Neural cell (in vitro differentiated cells): ENCODE results near the gene ANKZF1. TPM values are rescaled to one million over a fixed set of nuclear protein-coding genes. Genes with fewer than 3 reads are reported as not detected.
A peak's percentile ranks its signal among the peaks of the same experiment; 100 is the strongest.
"Not testable (repeated sequence)": the region's sequence is repeated elsewhere in the genome, so short reads cannot be mapped to it uniquely, and the experiment has no call there.

ENCODE experiments used
- H2AFZ ChIP-seq: fragments of 200-600, 300-800 bp; sonication (generic), shearing (Covaris generic); 2 replicates; pipeline ENCODE4 v1.6.0; 2014; ENCODE audit warnings: low read depth, mild to moderate bottlenecking, antibody characterized with exemption, low read length, moderate library complexity
- H3F3A ChIP-seq: fragments of 200-600 bp; shearing (Covaris generic); 2 replicates; pipeline ENCODE4 v1.6.1; 2016; ENCODE audit warnings: mild to moderate bottlenecking, moderate library complexity, mixed read lengths, antibody characterized with exemption, low read length; ENCODE audit not compliant: insufficient read depth, poor library complexity, severe bottlenecking
- H3K27ac ChIP-seq: fragments of 200-600, 300-800 bp; sonication (generic), shearing (Covaris generic); 2 replicates; pipeline ENCODE4 v1.5.1; 2014; ENCODE audit warnings: mild to moderate bottlenecking, low read length, moderate library complexity
- H3K27me3 ChIP-seq: fragments of 300-800, 200-600 bp; sonication (generic), shearing (Covaris generic); 2 replicates; pipeline ENCODE4 v1.6.0; 2014; ENCODE audit warnings: mild to moderate bottlenecking, low read depth, low read length, moderate library complexity; ENCODE audit not compliant: insufficient read depth
- H3K36me3 ChIP-seq: fragments of 300-800, 200-600 bp; sonication (generic), shearing (Covaris generic); 2 replicates; pipeline ENCODE4 v1.5.1; 2014; ENCODE audit warnings: mild to moderate bottlenecking, antibody characterized with exemption, low read length, moderate library complexity; ENCODE audit not compliant: insufficient read depth
- H3K4me2 ChIP-seq: fragments of 300-800, 200-600 bp; sonication (generic), shearing (Covaris generic); 2 replicates; pipeline ENCODE4 v1.6.0; 2014; ENCODE audit warnings: mild to moderate bottlenecking, low read length
- H3K4me3 ChIP-seq: fragments of 300-800, 200-600 bp; sonication (generic), shearing (Covaris generic); 2 replicates; pipeline ENCODE4 v1.5.1; 2014; ENCODE audit warnings: mild to moderate bottlenecking, low read length, moderate library complexity
- H3K79me2 ChIP-seq: fragments of 200-600 bp; shearing (Covaris generic); replicated peaks from 2 replicates; pipeline ENCODE4 v1.6.0; 2014; ENCODE audit warnings: mild to moderate bottlenecking, low read length, moderate library complexity; ENCODE audit not compliant: insufficient read depth
- H3K9ac ChIP-seq: fragments of 300-800, 200-600 bp; sonication (generic), shearing (Covaris generic); 2 replicates; pipeline ENCODE4 v1.6.1; 2016; ENCODE audit warnings: mild to moderate bottlenecking, low read length, mixed read lengths
- H3K9me2 ChIP-seq: fragments of 200-600 bp; shearing (Covaris generic); 2 replicates; pipeline ENCODE4 v1.6.1; 2016; ENCODE audit warnings: mild to moderate bottlenecking, low read length, mixed read lengths; ENCODE audit not compliant: insufficient read depth
- H3K9me3 ChIP-seq: fragments of 200-600, 300-800 bp; sonication (generic), shearing (Covaris generic); 2 replicates; pipeline ENCODE4 v1.6.1; 2016; ENCODE audit warnings: mild to moderate bottlenecking, mixed run types, low read length, moderate library complexity, mixed read lengths
- H4K20me1 ChIP-seq: fragments of 200-600 bp; shearing (Covaris generic); 2 replicates; pipeline ENCODE4 v1.6.1; 2016; ENCODE audit warnings: mild to moderate bottlenecking, mixed run types; ENCODE audit not compliant: insufficient read depth
- CTCF ChIP-seq: fragments of 450-650 bp; IDR thresholded peaks from 2 replicates; pipeline ENCODE4 v1.5.1; 2014; ENCODE audit warnings: antibody characterized with exemption, mild to moderate bottlenecking, moderate library complexity; ENCODE audit not compliant: poor library complexity, severe bottlenecking
- EP300 ChIP-seq: fragments of 450-650 bp; conservative IDR thresholded peaks from 2 replicates; pipeline ENCODE4 v1.6.1; 2014; ENCODE audit warnings: antibody characterized with exemption, mild to moderate bottlenecking, moderate library complexity; ENCODE audit not compliant: poor library complexity, severe bottlenecking
- EZH2 ChIP-seq: fragments of 200-600, 300-800 bp; shearing (Covaris generic), sonication (generic); IDR thresholded peaks from 2 replicates; pipeline ENCODE4 v1.6.1; 2014; ENCODE audit warnings: antibody characterized with exemption, low read length, borderline replicate concordance, mild to moderate bottlenecking; ENCODE audit not compliant: insufficient read depth, poor library complexity, severe bottlenecking
- MXI1 ChIP-seq: fragments of 450-650 bp; conservative IDR thresholded peaks from 2 replicates; pipeline ENCODE4 v1.6.1; 2014; ENCODE audit warnings: antibody characterized with exemption, mild to moderate bottlenecking; ENCODE audit not compliant: poor library complexity, severe bottlenecking
- POLR2AphosphoS5 ChIP-seq: IDR thresholded peaks from 2 replicates; pipeline ENCODE4 v1.6.1; 2012
- RAD21 ChIP-seq: fragments of 450-650 bp; conservative IDR thresholded peaks from 2 replicates; pipeline ENCODE4 v1.6.1; 2014; ENCODE audit warnings: antibody characterized with exemption, mild to moderate bottlenecking, moderate library complexity
- REST ChIP-seq: IDR thresholded peaks from 2 replicates; pipeline ENCODE4 v1.6.1; 2012; ENCODE audit warnings: borderline replicate concordance
- SMC3 ChIP-seq: fragments of 450-650 bp; conservative IDR thresholded peaks from 2 replicates; pipeline ENCODE4 v1.6.1; 2014; ENCODE audit warnings: antibody characterized with exemption, mild to moderate bottlenecking, moderate library complexity; ENCODE audit not compliant: poor library complexity
- TAF1 ChIP-seq: IDR thresholded peaks from 2 replicates; pipeline ENCODE4 v1.6.1; 2012; ENCODE audit warnings: low read depth
- polyA plus RNA-seq: library from polyadenylated mRNA; depleted of rRNA; stranded (reverse); fragments of >200 nt; gene quantifications from 2 replicates; pipeline ENCODE4 v1.2.3, GENCODE V29; 2014

The ANKZF1 gene
- polyA plus RNA-seq, 1 donor from 2014 or later, result 185 TPM

- Histone ChIP-seq H3K4me2 (peak within 1 kb of the TSS; percentile 76), H3F3A (no peaks in the 10 kb centered on the region), H3K36me3 (no peaks in the 10 kb centered on the region), H3K27me3 (peaks cover 68% of the 10 kb centered on the region), H3K4me3 (peak within 1 kb of the TSS; percentile 80), H2AFZ (peak within 1 kb of the TSS; percentile 14), H4K20me1 (no peaks in the 10 kb centered on the region), H3K27ac (no peak within 1 kb of the TSS), H3K9ac (peak within 1 kb of the TSS; percentile 49), H3K79me2 (no peaks in the 10 kb centered on the region), H3K9me3 (no peaks in the 10 kb centered on the region), H3K9me2 (no peaks in the 10 kb centered on the region)
- TF ChIP-seq TAF1, result no peak
- no peak for TF ChIP-seq REST
- peak; percentile 46 for TF ChIP-seq POLR2AphosphoS5
These were observed 24.4 kb downstream of the ANKZF1 start, which contains the start of gene TUBA4A for GRCh38 chr2:219253753-219254589. TSS of gene TUBA4A (minus strand) at chr2:219253918. CDS start at chr2:219253858, 60 bp downstream.

GRCh38 chr2:219254590-219255201 is 25.1 kb downstream of the ANKZF1 start:
- Histone ChIP-seq H3K4me3 (peak overlapping the region; percentile 80), H3K9ac (peak overlapping the region; percentile 49), H3K27ac (no peak overlapping the region), H3F3A (no peaks in the 10 kb centered on the region), H3K4me2 (no peak overlapping the region), H3K9me2 (no peaks in the 10 kb centered on the region), H3K9me3 (no peaks in the 10 kb centered on the region), H3K36me3 (no peaks in the 10 kb centered on the region), H4K20me1 (no peaks in the 10 kb centered on the region), H3K79me2 (no peaks in the 10 kb centered on the region), H2AFZ (no peak overlapping the region), H3K27me3 (peaks cover 74% of the 10 kb centered on the region)
- TF ChIP-seq EP300, result no peak
- TF ChIP-seq RAD21, result no peak
- no peak for TF ChIP-seq MXI1
- no peak for TF ChIP-seq REST
- no peak for TF ChIP-seq SMC3
- no peak for TF ChIP-seq CTCF
- TF ChIP-seq POLR2AphosphoS5, result no peak
- TF ChIP-seq EZH2, result no peak
- TF ChIP-seq TAF1, result no peak

GRCh38 chr2:219258942-219259341 is 29.3 kb downstream of the ANKZF1 start:
- H3K9ac ChIP-seq, H3K9me2 ChIP-seq, H3F3A ChIP-seq, H3K27ac ChIP-seq, H3K4me3 ChIP-seq, H3K9me3 ChIP-seq, H3K4me2 ChIP-seq, H3K36me3 ChIP-seq, H2AFZ ChIP-seq, H4K20me1 ChIP-seq, H3K79me2 ChIP-seq: not testable (repeated sequence)
- H3K27me3 ChIP-seq, result peaks cover 69% of the 10 kb centered on the region
